GM23338 (cell line): ENCODE measurements around the gene NUP98. TPM values are rescaled to one million over a fixed set of nuclear protein-coding genes. Genes with fewer than 3 reads are reported as not detected.
A peak's percentile ranks its signal among the peaks of the same experiment; 100 is the strongest.

ENCODE experiments used
- ATAC-seq: fragments of 200-7000 bp; cut with Tn5 transposase; 3 replicates; pipeline ENCODE4 v1.9.1; 2020
- DNase-seq: peaks from one replicate; pipeline ENCODE4 v3.0.0-alpha.2; 2015; ENCODE audit warnings: low spot score
- H2AFZ ChIP-seq: fragments of 200-600 bp; sonication (generic); 2 replicates; pipeline ENCODE4 v1.8.0; 2016; ENCODE audit warnings: antibody characterized with exemption, mild to moderate bottlenecking, moderate library complexity
- H3F3A ChIP-seq: fragments of 200-600 bp; sonication (generic); replicated peaks from 2 replicates; pipeline ENCODE4 v1.8.0; 2017; ENCODE audit warnings: antibody characterized with exemption, mixed run types, low read depth
- H3K27ac ChIP-seq: fragments of 200-600 bp; sonication (generic); 2 replicates; pipeline ENCODE4 v1.6.1; 2016; ENCODE audit warnings: low read depth
- H3K27me3 ChIP-seq: fragments of 200-600 bp; sonication (generic); 2 replicates; pipeline ENCODE4 v1.8.0; 2016; ENCODE audit warnings: mild to moderate bottlenecking, mixed run types, moderate library complexity; ENCODE audit not compliant: insufficient read depth
- H3K36me3 ChIP-seq: fragments of 200-600 bp; sonication (generic); 2 replicates; pipeline ENCODE4 v1.8.0; 2016; ENCODE audit warnings: mild to moderate bottlenecking; ENCODE audit not compliant: insufficient read depth
- H3K4me1 ChIP-seq: fragments of 200-600 bp; sonication (generic); 2 replicates; pipeline ENCODE4 v1.8.0; 2016; ENCODE audit warnings: mild to moderate bottlenecking, moderate library complexity; ENCODE audit not compliant: insufficient read depth
- H3K4me2 ChIP-seq: fragments of 200-600 bp; sonication (generic); 2 replicates; pipeline ENCODE4 v1.7.1; 2017; ENCODE audit warnings: mixed run types
- H3K4me3 ChIP-seq: fragments of 200-600 bp; sonication (generic); 2 replicates; pipeline ENCODE4 v1.6.1; 2016; ENCODE audit warnings: mixed run types
- H3K79me2 ChIP-seq: fragments of 200-600 bp; sonication (generic); replicated peaks from 2 replicates; pipeline ENCODE4 v1.8.0; 2017; ENCODE audit warnings: mild to moderate bottlenecking; ENCODE audit not compliant: insufficient read depth
- H3K9me2 ChIP-seq: fragments of 200-600 bp; sonication (generic); 2 replicates; pipeline ENCODE4 v1.8.0; 2017; ENCODE audit not compliant: insufficient read depth
- H4K20me1 ChIP-seq: fragments of 200-600 bp; sonication (generic); replicated peaks from 2 replicates; pipeline ENCODE4 v1.8.0; 2017; ENCODE audit warnings: mild to moderate bottlenecking; ENCODE audit not compliant: insufficient read depth
- H3K27ac Mint-ChIP-seq: 2 replicates; pipeline ENCODE4 v1.8.0; 2020; ENCODE audit warnings: inconsistent platforms, mild to moderate bottlenecking, moderate library complexity, mixed read lengths
- H3K27me3 Mint-ChIP-seq: 3 replicates; pipeline ENCODE4 v1.8.0; 2022; ENCODE audit warnings: low read depth, mild to moderate bottlenecking, moderate library complexity, mixed read lengths, inconsistent platforms; ENCODE audit not compliant: insufficient read depth, poor library complexity
- H3K36me3 Mint-ChIP-seq: 3 replicates; pipeline ENCODE4 v1.8.0; 2021; ENCODE audit warnings: low read depth, mild to moderate bottlenecking, inconsistent platforms, moderate library complexity, mixed read lengths
- H3K4me1 Mint-ChIP-seq: 3 replicates; pipeline ENCODE4 v1.8.0; 2020; ENCODE audit warnings: mild to moderate bottlenecking, inconsistent platforms, mixed read lengths
- H3K4me3 Mint-ChIP-seq: 3 replicates; pipeline ENCODE4 v1.8.0; 2021; ENCODE audit warnings: moderate library complexity, mild to moderate bottlenecking, inconsistent platforms, mixed read lengths
- H3K9me3 Mint-ChIP-seq: 3 replicates; pipeline ENCODE4 v1.8.0; 2020; ENCODE audit warnings: moderate library complexity, mild to moderate bottlenecking, inconsistent platforms, mixed read lengths
- CREB1 ChIP-seq: fragments of 250-450 bp; sonication (Bioruptor Pico); IDR thresholded peaks from 2 replicates; pipeline ENCODE4 v1.5.0; 2020; ENCODE audit warnings: low read depth, mild to moderate bottlenecking, moderate library complexity
- EZH2 ChIP-seq: fragments of 200-600 bp; sonication (generic); IDR thresholded peaks from one replicate; pipeline ENCODE4 v1.8.0; 2017; ENCODE audit warnings: antibody characterized with exemption, mild to moderate bottlenecking, low read depth; ENCODE audit not compliant: unreplicated experiment
- EZH2phosphoT487 ChIP-seq: fragments of 200-600 bp; sonication (generic); IDR thresholded peaks from one replicate; pipeline ENCODE4 v1.8.1; 2018; ENCODE audit warnings: antibody characterized with exemption; ENCODE audit not compliant: unreplicated experiment
- JUNB ChIP-seq: IDR thresholded peaks from one replicate; pipeline ENCODE4 v1.6.1; 2016; ENCODE audit warnings: antibody characterized with exemption; ENCODE audit not compliant: unreplicated experiment
- NANOG ChIP-seq: IDR thresholded peaks from 2 replicates; pipeline ENCODE4 v1.6.1; 2016; ENCODE audit warnings: antibody characterized with exemption, borderline replicate concordance
- POLR2AphosphoS5 ChIP-seq: IDR thresholded peaks from 2 replicates; pipeline ENCODE4 v1.6.1; 2016; ENCODE audit warnings: antibody characterized with exemption, low read depth
- REST ChIP-seq: IDR thresholded peaks from one replicate; pipeline ENCODE4 v1.6.1; 2018; ENCODE audit warnings: antibody characterized with exemption; ENCODE audit not compliant: unreplicated experiment
- STAT1 ChIP-seq: IDR thresholded peaks from one replicate; pipeline ENCODE4 v1.6.1; 2016; ENCODE audit warnings: antibody characterized with exemption; ENCODE audit not compliant: unreplicated experiment
- ZNF114 ChIP-seq: fragments of 250-450 bp; sonication (Bioruptor Pico); IDR thresholded peaks from 2 replicates; pipeline ENCODE4 v1.5.0; 2020; ENCODE audit warnings: mild to moderate bottlenecking, moderate library complexity
- polyA plus RNA-seq: library from polyadenylated mRNA; unstranded; fragments of >200 nt; fragmentation: Nextera tagmentation; extraction: Ambion mirVana; gene quantifications from 2 replicates; pipeline ENCODE4 v1.2.1, GENCODE V29; 2016
- total RNA-seq: library from RNA; depleted of rRNA; stranded (reverse); fragments of >200 nt; shearing (Covaris generic); gene quantifications from 2 replicates; pipeline ENCODE4 v1.2.3, GENCODE V29; 2014
- TF ChIP-seq, protein P1 (sequence below): IDR thresholded peaks from 2 replicates; pipeline ENCODE4 v1.6.1; 2016; ENCODE audit warnings: antibody characterized with exemption
- TF ChIP-seq, protein P2 (sequence below), 2 experiments: fragments of 200-600 bp in 1 of 2; sonication (generic) in 1 of 2; conservative IDR thresholded peaks; 2 replicates each; pipeline versions ENCODE4 v1.5.1 to v1.6.1; 2016 to 2017; ENCODE audit warnings: antibody characterized with exemption in 2 of 2, low read depth in 2 of 2, mild to moderate bottlenecking in 2 of 2, moderate library complexity in 1 of 2
- TF ChIP-seq, protein P3 (sequence below): fragments of 250-450 bp; sonication (Bioruptor Pico); IDR thresholded peaks from 2 replicates; pipeline ENCODE4 v1.5.0; 2020; ENCODE audit warnings: mild to moderate bottlenecking, moderate library complexity

Gene NUP98
- total and polyA plus RNA-seq, 2 experiments from 2014 or later: 23.9 to 174 TPM

DNA sequence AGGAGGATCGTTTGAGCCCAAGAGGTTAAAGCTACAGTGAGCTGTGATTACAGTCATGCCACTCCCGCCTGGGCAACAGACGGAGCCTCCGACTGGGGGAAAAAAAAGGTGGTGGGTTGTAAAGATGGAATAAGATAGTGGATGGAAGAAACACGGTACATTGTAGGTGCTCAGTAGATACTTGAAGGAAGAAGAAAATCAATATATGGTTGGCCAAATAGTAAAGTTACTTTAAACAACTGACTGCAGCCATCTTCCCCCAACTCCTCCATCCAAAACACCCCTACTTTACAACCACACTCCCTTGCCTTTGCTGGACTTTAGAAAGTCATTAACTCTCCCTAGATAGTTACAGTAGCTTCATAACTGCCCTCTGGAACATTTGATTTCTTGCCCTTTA lies 2.5 kb upstream of the NUP98 start:
- Mint-ChIP-seq H3K36me3 (peaks cover 4% of the 10 kb centered on the region; the same call in 2 of the 3 replicates), H3K27me3 (peaks cover 7% of the 10 kb centered on the region), H3K27ac (no peak overlapping the region), H3K9me3 (no peaks in the 10 kb centered on the region; the same call in 2 of the 3 replicates), H3K4me3 (no peak overlapping the region), H3K4me1 (peaks cover 16% of the 10 kb centered on the region; the same call in 2 of the 3 replicates)
- Histone ChIP-seq H3K4me1 (peaks cover 12% of the 10 kb centered on the region; the same call in 1 of the 2 replicates), H3K4me3 (no peak overlapping the region), H3K27ac (0 out of 2 replicates have a peak overlapping the region, but pooled peaks have one; percentile 69), H3K36me3 (no peaks in the 10 kb centered on the region), H3K4me2 (no peak overlapping the region), H4K20me1 (peaks cover 20% of the 10 kb centered on the region), H2AFZ (no peak overlapping the region), H3K79me2 (peaks cover 24% of the 10 kb centered on the region), H3K27me3 (no peaks in the 10 kb centered on the region), H3F3A (peaks cover 8% of the 10 kb centered on the region; the same call in 1 of the 2 replicates), H3K9me2 (no peaks in the 10 kb centered on the region)
- no peak for ATAC-seq
- TF ChIP-seq STAT1: no peak
- TF ChIP-seq NANOG: no peak
- no peak for TF ChIP-seq POLR2AphosphoS5
- TF ChIP-seq, protein P1, sequence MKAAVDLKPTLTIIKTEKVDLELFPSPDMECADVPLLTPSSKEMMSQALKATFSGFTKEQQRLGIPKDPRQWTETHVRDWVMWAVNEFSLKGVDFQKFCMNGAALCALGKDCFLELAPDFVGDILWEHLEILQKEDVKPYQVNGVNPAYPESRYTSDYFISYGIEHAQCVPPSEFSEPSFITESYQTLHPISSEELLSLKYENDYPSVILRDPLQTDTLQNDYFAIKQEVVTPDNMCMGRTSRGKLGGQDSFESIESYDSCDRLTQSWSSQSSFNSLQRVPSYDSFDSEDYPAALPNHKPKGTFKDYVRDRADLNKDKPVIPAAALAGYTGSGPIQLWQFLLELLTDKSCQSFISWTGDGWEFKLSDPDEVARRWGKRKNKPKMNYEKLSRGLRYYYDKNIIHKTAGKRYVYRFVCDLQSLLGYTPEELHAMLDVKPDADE: no peak
- TF ChIP-seq JUNB: no peak
- no peak for TF ChIP-seq EZH2
- no peak for TF ChIP-seq CREB1
- TF ChIP-seq EZH2phosphoT487: no peak
- TF ChIP-seq REST: no peak
- TF ChIP-seq, protein P2, sequence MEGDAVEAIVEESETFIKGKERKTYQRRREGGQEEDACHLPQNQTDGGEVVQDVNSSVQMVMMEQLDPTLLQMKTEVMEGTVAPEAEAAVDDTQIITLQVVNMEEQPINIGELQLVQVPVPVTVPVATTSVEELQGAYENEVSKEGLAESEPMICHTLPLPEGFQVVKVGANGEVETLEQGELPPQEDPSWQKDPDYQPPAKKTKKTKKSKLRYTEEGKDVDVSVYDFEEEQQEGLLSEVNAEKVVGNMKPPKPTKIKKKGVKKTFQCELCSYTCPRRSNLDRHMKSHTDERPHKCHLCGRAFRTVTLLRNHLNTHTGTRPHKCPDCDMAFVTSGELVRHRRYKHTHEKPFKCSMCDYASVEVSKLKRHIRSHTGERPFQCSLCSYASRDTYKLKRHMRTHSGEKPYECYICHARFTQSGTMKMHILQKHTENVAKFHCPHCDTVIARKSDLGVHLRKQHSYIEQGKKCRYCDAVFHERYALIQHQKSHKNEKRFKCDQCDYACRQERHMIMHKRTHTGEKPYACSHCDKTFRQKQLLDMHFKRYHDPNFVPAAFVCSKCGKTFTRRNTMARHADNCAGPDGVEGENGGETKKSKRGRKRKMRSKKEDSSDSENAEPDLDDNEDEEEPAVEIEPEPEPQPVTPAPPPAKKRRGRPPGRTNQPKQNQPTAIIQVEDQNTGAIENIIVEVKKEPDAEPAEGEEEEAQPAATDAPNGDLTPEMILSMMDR (conservative IDR thresholded peaks at IDR 0.05; ENCODE audit: low read depth in 2 of 2): no peak
- TF ChIP-seq, protein P3, sequence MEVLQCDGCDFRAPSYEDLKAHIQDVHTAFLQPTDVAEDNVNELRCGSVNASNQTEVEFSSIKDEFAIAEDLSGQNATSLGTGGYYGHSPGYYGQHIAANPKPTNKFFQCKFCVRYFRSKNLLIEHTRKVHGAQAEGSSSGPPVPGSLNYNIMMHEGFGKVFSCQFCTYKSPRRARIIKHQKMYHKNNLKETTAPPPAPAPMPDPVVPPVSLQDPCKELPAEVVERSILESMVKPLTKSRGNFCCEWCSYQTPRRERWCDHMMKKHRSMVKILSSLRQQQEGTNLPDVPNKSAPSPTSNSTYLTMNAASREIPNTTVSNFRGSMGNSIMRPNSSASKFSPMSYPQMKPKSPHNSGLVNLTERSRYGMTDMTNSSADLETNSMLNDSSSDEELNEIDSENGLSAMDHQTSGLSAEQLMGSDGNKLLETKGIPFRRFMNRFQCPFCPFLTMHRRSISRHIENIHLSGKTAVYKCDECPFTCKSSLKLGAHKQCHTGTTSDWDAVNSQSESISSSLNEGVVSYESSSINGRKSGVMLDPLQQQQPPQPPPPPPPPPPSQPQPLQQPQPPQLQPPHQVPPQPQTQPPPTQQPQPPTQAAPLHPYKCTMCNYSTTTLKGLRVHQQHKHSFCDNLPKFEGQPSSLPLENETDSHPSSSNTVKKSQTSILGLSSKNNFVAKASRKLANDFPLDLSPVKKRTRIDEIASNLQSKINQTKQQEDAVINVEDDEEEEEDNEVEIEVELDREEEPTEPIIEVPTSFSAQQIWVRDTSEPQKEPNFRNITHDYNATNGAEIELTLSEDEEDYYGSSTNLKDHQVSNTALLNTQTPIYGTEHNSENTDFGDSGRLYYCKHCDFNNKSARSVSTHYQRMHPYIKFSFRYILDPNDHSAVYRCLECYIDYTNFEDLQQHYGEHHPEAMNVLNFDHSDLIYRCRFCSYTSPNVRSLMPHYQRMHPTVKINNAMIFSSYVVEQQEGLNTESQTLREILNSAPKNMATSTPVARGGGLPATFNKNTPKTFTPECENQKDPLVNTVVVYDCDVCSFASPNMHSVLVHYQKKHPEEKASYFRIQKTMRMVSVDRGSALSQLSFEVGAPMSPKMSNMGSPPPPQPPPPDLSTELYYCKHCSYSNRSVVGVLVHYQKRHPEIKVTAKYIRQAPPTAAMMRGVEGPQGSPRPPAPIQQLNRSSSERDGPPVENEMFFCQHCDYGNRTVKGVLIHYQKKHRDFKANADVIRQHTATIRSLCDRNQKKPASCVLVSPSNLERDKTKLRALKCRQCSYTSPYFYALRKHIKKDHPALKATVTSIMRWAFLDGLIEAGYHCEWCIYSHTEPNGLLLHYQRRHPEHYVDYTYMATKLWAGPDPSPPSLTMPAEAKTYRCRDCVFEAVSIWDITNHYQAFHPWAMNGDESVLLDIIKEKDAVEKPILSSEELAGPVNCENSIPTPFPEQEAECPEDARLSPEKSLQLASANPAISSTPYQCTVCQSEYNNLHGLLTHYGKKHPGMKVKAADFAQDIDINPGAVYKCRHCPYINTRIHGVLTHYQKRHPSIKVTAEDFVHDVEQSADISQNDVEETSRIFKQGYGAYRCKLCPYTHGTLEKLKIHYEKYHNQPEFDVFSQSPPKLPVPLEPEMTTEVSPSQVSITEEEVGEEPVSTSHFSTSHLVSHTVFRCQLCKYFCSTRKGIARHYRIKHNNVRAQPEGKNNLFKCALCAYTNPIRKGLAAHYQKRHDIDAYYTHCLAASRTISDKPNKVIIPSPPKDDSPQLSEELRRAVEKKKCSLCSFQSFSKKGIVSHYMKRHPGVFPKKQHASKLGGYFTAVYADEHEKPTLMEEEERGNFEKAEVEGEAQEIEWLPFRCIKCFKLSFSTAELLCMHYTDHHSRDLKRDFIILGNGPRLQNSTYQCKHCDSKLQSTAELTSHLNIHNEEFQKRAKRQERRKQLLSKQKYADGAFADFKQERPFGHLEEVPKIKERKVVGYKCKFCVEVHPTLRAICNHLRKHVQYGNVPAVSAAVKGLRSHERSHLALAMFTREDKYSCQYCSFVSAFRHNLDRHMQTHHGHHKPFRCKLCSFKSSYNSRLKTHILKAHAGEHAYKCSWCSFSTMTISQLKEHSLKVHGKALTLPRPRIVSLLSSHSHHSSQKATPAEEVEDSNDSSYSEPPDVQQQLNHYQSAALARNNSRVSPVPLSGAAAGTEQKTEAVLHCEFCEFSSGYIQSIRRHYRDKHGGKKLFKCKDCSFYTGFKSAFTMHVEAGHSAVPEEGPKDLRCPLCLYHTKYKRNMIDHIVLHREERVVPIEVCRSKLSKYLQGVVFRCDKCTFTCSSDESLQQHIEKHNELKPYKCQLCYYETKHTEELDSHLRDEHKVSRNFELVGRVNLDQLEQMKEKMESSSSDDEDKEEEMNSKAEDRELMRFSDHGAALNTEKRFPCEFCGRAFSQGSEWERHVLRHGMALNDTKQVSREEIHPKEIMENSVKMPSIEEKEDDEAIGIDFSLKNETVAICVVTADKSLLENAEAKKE (CRISPR knock-in tag): no peak
- no peak for TF ChIP-seq ZNF114 (CRISPR knock-in tag)
- DNase-seq: no peak
